ENCODE measurements around the gene RPS27.

Gene RPS27

DNA sequence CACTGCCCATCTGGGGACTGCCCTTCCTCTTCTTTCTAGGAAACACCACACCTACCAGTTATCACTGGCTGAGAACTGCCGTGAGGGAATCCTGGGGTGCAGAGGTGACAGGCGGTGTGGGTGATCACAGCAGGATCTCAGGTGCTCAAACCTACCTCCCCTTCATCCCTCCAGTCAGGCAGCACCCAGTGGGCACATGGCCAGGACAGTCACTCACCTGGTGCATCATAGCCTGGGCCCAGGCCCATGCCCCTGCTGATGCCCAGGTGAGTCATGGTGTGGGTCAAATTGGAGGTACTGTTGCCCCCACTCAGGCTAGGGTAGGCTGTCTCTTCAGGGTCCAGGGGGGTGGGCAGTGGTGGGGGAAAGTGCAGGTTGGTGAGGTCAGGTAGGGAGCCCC lies 38.8 kb upstream of the RPS27 start:
- H3K9me3 ChIP-seq (ENCODE audit: control insufficient read depth, low read length) = no peaks in the 10 kb centered on the region
- peaks cover 73% of the 10 kb centered on the region for H3K36me3 ChIP-seq (ENCODE audit: control insufficient read depth, insufficient read depth, low read length)
- no peak overlapping the region for H3K27ac ChIP-seq (ENCODE audit: low read depth, low read length, severe bottlenecking)
- H3K4me3 ChIP-seq (ENCODE audit: extremely low read depth, insufficient read depth, low read length, poor library complexity, severe bottlenecking) = no peak overlapping the region
- WGBS, 2 experiments (ENCODE audit: insufficient coverage in 2 of 2) = 100% methylated on average over 1 of the region's 2 CpGs
- H3K4me1 ChIP-seq (ENCODE audit: control insufficient read depth, insufficient read depth, low read length, poor library complexity, severe bottlenecking) = peaks cover 6% of the 10 kb centered on the region

DNA sequence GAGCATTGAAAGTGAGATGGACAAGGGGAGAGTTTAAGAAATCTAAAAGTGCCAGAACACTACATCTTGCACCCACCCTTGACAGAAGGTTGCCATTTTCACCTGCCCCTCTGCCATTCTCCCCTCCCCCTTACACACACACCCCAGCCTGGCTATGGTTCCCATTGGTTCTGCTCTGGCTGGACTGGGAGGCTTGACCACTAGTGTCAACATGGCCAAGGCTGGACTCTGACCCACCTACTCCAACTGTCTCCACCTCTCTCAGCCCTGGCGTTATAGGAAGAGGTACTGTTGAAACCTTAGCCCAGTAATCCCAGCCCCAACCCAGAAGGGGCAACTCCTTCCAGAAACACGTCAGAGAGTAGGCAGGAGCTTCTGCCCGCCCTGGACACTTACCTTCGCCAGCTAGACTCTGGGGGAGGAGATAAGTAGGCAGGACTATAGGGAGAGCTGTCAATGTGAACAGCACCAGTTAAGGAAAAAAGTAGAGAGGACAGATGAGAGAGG lies 36.6 kb upstream of the RPS27 start:
- Histone ChIP-seq H3K27ac (ENCODE audit: low read depth, low read length, severe bottlenecking) (no peak overlapping the region), H3K4me1 (ENCODE audit: control insufficient read depth, insufficient read depth, low read length, poor library complexity, severe bottlenecking) (peaks cover 9% of the 10 kb centered on the region), H3K9me3 (ENCODE audit: control insufficient read depth, low read length) (no peaks in the 10 kb centered on the region), H3K4me3 (ENCODE audit: extremely low read depth, insufficient read depth, low read length, poor library complexity, severe bottlenecking) (no peak overlapping the region), H3K36me3 (ENCODE audit: control insufficient read depth, insufficient read depth, low read length) (peaks cover 59% of the 10 kb centered on the region)
- WGBS, 2 experiments (ENCODE audit: insufficient coverage in 2 of 2) = 94 to 100% methylated on average over 2 to 4 of the region's 4 CpGs

DNA sequence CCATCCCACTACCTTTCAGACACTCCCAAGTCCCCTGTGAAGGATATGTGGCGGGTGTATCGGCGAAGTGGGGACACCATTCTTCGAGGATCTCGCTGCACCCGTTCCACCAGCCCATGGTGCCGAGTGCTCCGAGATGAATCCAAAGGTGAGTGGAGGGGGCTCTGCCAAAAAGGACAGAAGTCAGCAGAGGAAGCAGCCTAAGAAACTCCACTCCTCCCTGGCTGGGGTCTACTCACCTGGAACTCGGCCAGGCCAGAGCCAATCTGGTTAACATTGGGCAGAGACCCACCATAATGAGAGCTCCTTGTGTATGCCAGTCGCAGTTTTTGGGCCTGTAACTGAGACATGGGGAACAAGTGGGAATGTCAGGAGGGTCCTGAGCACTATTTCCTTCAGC lies 35.7 kb upstream of the RPS27 start:
- Histone ChIP-seq H3K27ac (ENCODE audit: low read depth, low read length, severe bottlenecking) (no peak overlapping the region), H3K4me3 (ENCODE audit: extremely low read depth, insufficient read depth, low read length, poor library complexity, severe bottlenecking) (no peak overlapping the region), H3K4me1 (ENCODE audit: control insufficient read depth, insufficient read depth, low read length, poor library complexity, severe bottlenecking) (peaks cover 9% of the 10 kb centered on the region), H3K36me3 (ENCODE audit: control insufficient read depth, insufficient read depth, low read length) (peaks cover 58% of the 10 kb centered on the region), H3K9me3 (ENCODE audit: control insufficient read depth, low read length) (no peaks in the 10 kb centered on the region)
- WGBS, 2 experiments (ENCODE audit: insufficient coverage in 2 of 2) = 97 to 100% methylated on average over 9 to 10 of the region's 10 CpGs

DNA sequence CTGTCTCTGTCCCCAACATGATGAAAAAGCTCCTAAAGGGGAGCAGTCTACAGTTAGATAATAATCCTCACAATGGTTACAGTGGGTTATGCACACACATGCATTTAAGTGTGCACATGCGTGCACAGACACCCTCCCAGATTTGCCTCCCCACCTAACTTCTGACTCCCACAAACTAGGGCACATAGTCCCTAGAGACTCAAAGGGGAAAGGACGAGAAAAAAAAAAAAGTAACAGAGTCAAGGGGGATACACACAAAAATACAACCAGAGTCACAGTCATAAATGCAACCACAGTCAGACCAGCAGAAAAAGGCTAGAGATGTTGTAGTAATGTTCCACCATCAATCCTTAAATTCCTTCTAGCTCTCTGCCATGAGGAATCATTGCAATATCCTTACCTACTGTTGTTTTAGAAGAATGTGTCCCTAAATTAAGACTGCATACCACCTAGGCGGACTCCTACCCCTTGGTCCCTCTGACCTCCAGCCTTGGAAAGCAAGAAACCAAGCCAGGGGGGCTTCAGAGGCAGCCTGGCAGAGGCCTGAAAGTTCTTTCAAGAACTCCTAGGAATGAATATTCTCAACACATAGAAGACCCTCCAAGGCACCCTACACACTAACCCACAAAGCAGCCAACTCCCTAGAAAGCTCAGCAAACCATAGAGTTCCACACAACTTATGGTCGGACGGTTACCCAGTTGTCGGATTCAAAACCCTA lies 33.4 kb upstream of the RPS27 start:
- Histone ChIP-seq H3K36me3 (ENCODE audit: control insufficient read depth, insufficient read depth, low read length) (peaks cover 56% of the 10 kb centered on the region), H3K27ac (ENCODE audit: low read depth, low read length, severe bottlenecking) (no peak overlapping the region)
- WGBS, 2 experiments (ENCODE audit: insufficient coverage in 2 of 2) = 52 to 80% methylated on average over 1 to 2 of the region's 6 CpGs

DNA sequence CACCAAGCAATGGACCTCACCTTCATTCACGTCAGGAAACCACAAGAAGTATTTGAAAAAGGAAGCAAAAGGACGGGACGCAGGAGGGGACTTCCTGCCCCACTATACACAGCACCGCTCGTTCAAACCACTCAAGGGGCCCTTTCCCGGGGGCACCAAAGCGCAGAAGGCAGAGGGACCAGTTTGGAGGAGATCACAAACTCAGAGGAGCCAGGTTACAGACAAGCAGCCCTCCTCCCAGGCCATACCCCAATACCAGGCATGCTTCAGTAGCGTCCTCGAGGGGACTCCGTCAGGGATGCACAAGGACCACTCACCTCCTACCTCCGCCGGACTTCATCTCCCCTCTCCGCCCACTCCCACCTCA lies 32.8 kb upstream of the RPS27 start:
- Histone ChIP-seq H3K36me3 (ENCODE audit: control insufficient read depth, insufficient read depth, low read length) (peaks cover 50% of the 10 kb centered on the region), H3K4me3 (ENCODE audit: extremely low read depth, insufficient read depth, low read length, poor library complexity, severe bottlenecking) (peak overlapping the region; percentile 94), H3K4me1 (ENCODE audit: control insufficient read depth, insufficient read depth, low read length, poor library complexity, severe bottlenecking) (peaks cover 16% of the 10 kb centered on the region), H3K27ac (ENCODE audit: low read depth, low read length, severe bottlenecking) (peak overlapping the region; percentile 74), H3K9me3 (ENCODE audit: control insufficient read depth, low read length) (no peaks in the 10 kb centered on the region)
- WGBS, 2 experiments (ENCODE audit: insufficient coverage in 2 of 2) = 0% methylated on average over 9 to 10 of the region's 13 CpGs

More for the DNA sequence above, 33.4 kb upstream of the RPS27 start:
- Histone ChIP-seq H3K4me1 (ENCODE audit: control insufficient read depth, insufficient read depth, low read length, poor library complexity, severe bottlenecking) (peaks cover 16% of the 10 kb centered on the region), H3K4me3 (ENCODE audit: extremely low read depth, insufficient read depth, low read length, poor library complexity, severe bottlenecking) (peak overlapping the region; percentile 94), H3K9me3 (ENCODE audit: control insufficient read depth, low read length) (no peaks in the 10 kb centered on the region)

DNA sequence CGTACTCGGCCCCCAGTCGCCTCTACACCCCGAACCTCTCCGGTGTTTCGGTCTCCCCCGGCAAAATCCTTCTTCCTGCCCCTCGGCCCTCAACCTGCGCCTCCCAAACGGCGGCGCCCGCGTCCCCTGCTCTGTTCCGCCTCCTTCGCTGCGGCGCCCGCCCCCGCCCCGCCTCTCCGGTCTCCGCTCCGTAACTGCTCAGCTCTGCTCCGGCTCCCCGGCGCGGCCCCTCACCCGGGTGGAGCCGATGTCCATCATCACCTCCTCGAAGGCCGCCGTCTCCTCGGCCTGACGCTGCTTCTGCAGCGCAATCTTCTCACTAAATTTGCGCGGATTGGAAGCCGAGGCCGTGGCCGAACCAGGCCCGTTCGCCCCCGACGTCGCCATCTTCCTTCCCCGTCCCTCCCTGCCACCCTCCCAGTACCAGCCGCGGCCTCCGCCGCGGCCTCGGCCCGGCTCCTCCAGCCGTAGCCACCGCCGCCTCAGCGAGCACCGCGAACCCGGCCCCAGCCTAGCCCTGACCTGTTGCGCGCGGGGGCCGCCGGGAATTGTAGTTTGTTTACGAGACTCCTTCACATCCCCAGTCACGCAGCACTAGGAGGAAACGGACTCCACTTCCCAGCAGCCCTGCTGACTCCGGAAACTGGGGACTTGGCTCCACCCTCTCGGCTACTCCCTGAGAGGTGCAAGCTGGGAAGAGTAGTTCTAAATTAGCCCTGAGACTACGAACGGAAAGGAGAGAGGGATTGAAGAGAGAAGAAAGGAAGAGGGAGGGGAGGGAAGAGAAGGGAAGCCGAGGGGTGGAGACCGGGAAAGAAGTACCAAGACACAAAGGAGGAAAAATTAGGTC lies 32.2 kb upstream of the RPS27 start, which contains the start of gene CRTC2:
TSS of gene CRTC2 (minus strand) at position 502 of the 850 bp plus-strand sequence. CDS start at position 387, 115 bp downstream.
- WGBS, 2 experiments (ENCODE audit: insufficient coverage in 2 of 2) = 0% methylated on average over 57 to 63 of the region's 75 CpGs
- Histone ChIP-seq H3K36me3 (ENCODE audit: control insufficient read depth, insufficient read depth, low read length) (peaks cover 47% of the 10 kb centered on the region), H3K4me1 (ENCODE audit: control insufficient read depth, insufficient read depth, low read length, poor library complexity, severe bottlenecking) (peaks cover 16% of the 10 kb centered on the region), H3K9me3 (ENCODE audit: control insufficient read depth, low read length) (no peaks in the 10 kb centered on the region), H3K4me3 (ENCODE audit: extremely low read depth, insufficient read depth, low read length, poor library complexity, severe bottlenecking) (peak within 1 kb of the TSS; percentile 94), H3K27ac (ENCODE audit: low read depth, low read length, severe bottlenecking) (peak within 1 kb of the TSS; percentile 74)

DNA sequence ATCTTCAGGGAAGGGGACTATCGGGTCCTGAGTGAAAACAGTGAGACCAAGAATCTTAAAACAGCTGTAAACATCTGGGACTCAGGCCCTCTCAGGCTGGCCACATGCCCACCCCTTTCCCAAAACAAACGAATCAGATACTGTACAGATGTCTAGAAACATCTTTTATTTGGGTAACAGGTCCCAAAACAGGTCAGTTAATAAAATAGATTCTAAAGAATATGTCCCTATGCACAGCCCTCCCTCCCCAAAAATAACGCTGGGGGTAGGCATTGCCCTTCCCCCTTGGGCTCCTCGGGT lies 31.7 kb upstream of the RPS27 start:
- Histone ChIP-seq H3K9me3 (ENCODE audit: control insufficient read depth, low read length) (no peaks in the 10 kb centered on the region), H3K4me1 (ENCODE audit: control insufficient read depth, insufficient read depth, low read length, poor library complexity, severe bottlenecking) (peaks cover 16% of the 10 kb centered on the region), H3K36me3 (ENCODE audit: control insufficient read depth, insufficient read depth, low read length) (peaks cover 41% of the 10 kb centered on the region), H3K27ac (ENCODE audit: low read depth, low read length, severe bottlenecking) (peak overlapping the region; percentile 25), H3K4me3 (ENCODE audit: extremely low read depth, insufficient read depth, low read length, poor library complexity, severe bottlenecking) (peak overlapping the region; percentile 94)
- WGBS, 2 experiments (ENCODE audit: insufficient coverage in 2 of 2) = 56 to 66% methylated on average over 3 of the region's 4 CpGs

DNA sequence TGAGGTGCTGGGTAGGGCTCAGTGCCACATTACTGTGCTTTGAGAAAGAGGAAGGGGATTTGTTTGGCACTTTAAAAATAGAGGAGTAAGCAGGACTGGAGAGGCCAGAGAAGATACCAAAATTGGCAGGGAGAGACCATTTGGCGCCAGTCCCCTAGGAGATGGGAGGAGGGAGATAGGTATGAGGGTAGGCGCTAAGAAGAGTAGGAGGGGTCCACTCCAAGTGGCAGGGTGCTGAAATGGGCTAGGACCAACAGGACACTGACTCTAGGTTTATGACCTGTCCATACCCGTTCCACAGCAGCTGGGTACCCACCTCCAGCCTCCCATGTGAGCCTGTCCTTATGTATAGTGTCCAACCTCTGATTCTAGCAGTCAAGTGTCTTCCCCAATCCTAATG lies 31.1 kb upstream of the RPS27 start:
- peaks cover 16% of the 10 kb centered on the region for H3K4me1 ChIP-seq (ENCODE audit: control insufficient read depth, insufficient read depth, low read length, poor library complexity, severe bottlenecking)
- H3K9me3 ChIP-seq (ENCODE audit: control insufficient read depth, low read length) = no peaks in the 10 kb centered on the region
- H3K4me3 ChIP-seq (ENCODE audit: extremely low read depth, insufficient read depth, low read length, poor library complexity, severe bottlenecking) = no peak overlapping the region
- peak overlapping the region; percentile 2 for H3K27ac ChIP-seq (ENCODE audit: low read depth, low read length, severe bottlenecking)
- 79 to 100% methylated on average over 1 to 3 of the region's 3 CpGs for WGBS, 2 experiments (ENCODE audit: insufficient coverage in 2 of 2)
- H3K36me3 ChIP-seq (ENCODE audit: control insufficient read depth, insufficient read depth, low read length) = peaks cover 36% of the 10 kb centered on the region

DNA sequence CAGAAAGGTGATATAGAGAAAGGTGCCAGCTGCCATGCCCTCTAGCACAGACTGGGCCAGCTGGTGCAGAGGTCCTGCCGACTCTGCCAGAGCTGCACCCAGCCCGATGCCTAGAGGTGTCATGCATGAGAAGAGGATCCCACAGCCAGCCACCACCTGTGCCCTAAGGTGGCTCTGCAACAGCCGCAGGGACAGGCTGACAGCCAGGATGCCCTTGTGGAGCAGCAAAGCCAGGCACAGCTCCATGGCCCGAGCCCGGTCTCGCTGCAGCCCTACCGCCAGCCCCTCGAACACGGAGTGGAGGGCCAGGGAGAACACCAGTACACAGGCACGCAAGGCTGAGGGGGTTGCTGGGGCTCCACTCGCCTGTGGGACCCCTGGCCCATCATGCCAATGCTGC lies 30.4 kb upstream of the RPS27 start:
- H3K4me1 ChIP-seq (ENCODE audit: control insufficient read depth, insufficient read depth, low read length, poor library complexity, severe bottlenecking) = peaks cover 16% of the 10 kb centered on the region
- H3K36me3 ChIP-seq (ENCODE audit: control insufficient read depth, insufficient read depth, low read length) = peaks cover 29% of the 10 kb centered on the region
- H3K9me3 ChIP-seq (ENCODE audit: control insufficient read depth, low read length) = no peaks in the 10 kb centered on the region
- no peak overlapping the region for H3K27ac ChIP-seq (ENCODE audit: low read depth, low read length, severe bottlenecking)
- WGBS, 2 experiments (ENCODE audit: insufficient coverage in 2 of 2) = 96 to 97% methylated on average over 9 to 11 of the region's 11 CpGs
- no peak overlapping the region for H3K4me3 ChIP-seq (ENCODE audit: extremely low read depth, insufficient read depth, low read length, poor library complexity, severe bottlenecking)

DNA sequence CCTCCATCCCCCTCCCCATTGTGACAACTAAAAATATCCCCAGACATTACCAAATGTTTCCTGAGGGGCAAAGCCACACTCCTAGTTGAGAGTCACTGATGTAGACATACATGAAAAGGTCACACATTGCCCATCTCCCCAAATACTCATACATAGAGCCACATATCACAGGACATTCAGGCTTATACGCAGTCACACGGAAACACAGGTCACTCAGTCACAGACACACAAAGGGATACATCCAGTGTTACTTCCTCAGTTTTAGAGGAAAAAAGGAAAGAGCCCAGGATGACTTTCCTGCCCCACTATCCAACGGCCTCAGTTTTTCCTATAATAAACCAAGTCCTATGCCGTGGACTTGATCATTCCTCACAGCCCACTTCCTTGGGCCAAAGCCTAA lies 29.1 kb upstream of the RPS27 start:
- Histone ChIP-seq H3K4me3 (ENCODE audit: extremely low read depth, insufficient read depth, low read length, poor library complexity, severe bottlenecking) (peak overlapping the region; percentile 75), H3K27ac (ENCODE audit: low read depth, low read length, severe bottlenecking) (no peak overlapping the region), H3K9me3 (ENCODE audit: control insufficient read depth, low read length) (no peaks in the 10 kb centered on the region), H3K4me1 (ENCODE audit: control insufficient read depth, insufficient read depth, low read length, poor library complexity, severe bottlenecking) (peaks cover 13% of the 10 kb centered on the region), H3K36me3 (ENCODE audit: control insufficient read depth, insufficient read depth, low read length) (peaks cover 29% of the 10 kb centered on the region)
- 68 to 71% methylated on average over 4 of the region's 4 CpGs for WGBS, 2 experiments (ENCODE audit: insufficient coverage in 2 of 2)
